ENCODE data around the gene ACSF3.
A peak's percentile ranks its signal among the peaks of the same experiment; 100 is the strongest.

Gene ACSF3

GRCh38 chr16:89190150-89190958 lies 96.7 kb downstream of the ACSF3 start:
- Histone ChIP-seq H3K36me3 (ENCODE audit: control insufficient read depth in 2 of 2, insufficient read depth in 1 of 2, low read length in 2 of 2) (no peaks in the 10 kb centered on the region), H3K4me3 (ENCODE audit: low read depth, low read length) (no peak overlapping the region), H3K4me1 (ENCODE audit: control insufficient read depth, insufficient read depth, low read length) (no peaks in the 10 kb centered on the region), H3K9me3 (ENCODE audit: control insufficient read depth, insufficient read depth, low read depth, low read length) (no peaks in the 10 kb centered on the region), H3K27ac (ENCODE audit: extremely low read depth, low read depth, low read length) (no peak overlapping the region)
- ChIA-PET POLR2A (interaction anchor here (0.9 kb wide), 1 partner anchor 18 kb away, joined by 3 read pairs; no protein-coding TSS in a partner anchor), CTCF (no interaction called here)
- TF ChIP-seq ZNF37A (tag by site-specific recombination; IDR thresholded peaks at IDR 0.05) (no peak), ZBTB7A (tag by site-specific recombination; IDR thresholded peaks at IDR 0.05; ENCODE audit: low read depth) (no peak)

- no peaks in the 10 kb centered on the region for H3K9me3 ChIP-seq (ENCODE audit: control insufficient read depth, insufficient read depth, low read depth, low read length)
These were observed 97.6 kb downstream of the ACSF3 start for GRCh38 chr16:89191033-89191900.

GRCh38 chr16:89191901-89192185 lies 98.2 kb downstream of the ACSF3 start:
- Histone ChIP-seq H3K4me1 (ENCODE audit: control insufficient read depth, insufficient read depth, low read length) (no peaks in the 10 kb centered on the region), H3K36me3 (ENCODE audit: control insufficient read depth in 2 of 2, insufficient read depth in 1 of 2, low read length in 2 of 2) (no peaks in the 10 kb centered on the region), H3K27ac (ENCODE audit: extremely low read depth, low read depth, low read length) (no peak overlapping the region), H3K9me3 (ENCODE audit: control insufficient read depth, insufficient read depth, low read depth, low read length) (no peaks in the 10 kb centered on the region), H3K4me3 (ENCODE audit: low read depth, low read length) (no peak overlapping the region)
- POLR2A ChIA-PET: no interaction called here
- CTCF ChIA-PET: interaction anchor here (1.3 kb wide), 1 partner anchor 24 kb away, joined by 8 read pairs; no protein-coding TSS in a partner anchor
- TF ChIP-seq ZNF292 (tag by site-specific recombination; IDR thresholded peaks at IDR 0.05; ENCODE audit: borderline replicate concordance, low read depth): no peak
- no peak for TF ChIP-seq ZNF16 (tag by site-specific recombination; IDR thresholded peaks at IDR 0.05; ENCODE audit: low read depth)
- no peak for TF ChIP-seq ZNF510 (tag by site-specific recombination; IDR thresholded peaks at IDR 0.05; ENCODE audit: insufficient replicate concordance)
- TF ChIP-seq SALL2 (tag by site-specific recombination; IDR thresholded peaks at IDR 0.05; ENCODE audit: borderline replicate concordance): no peak
- TF ChIP-seq ZNF664 (tag by site-specific recombination; IDR thresholded peaks at IDR 0.05): no peak
- TF ChIP-seq TRIM28 (IDR thresholded peaks at IDR 0.05; ENCODE audit: borderline replicate concordance, low read length): no peak
- no peak for TF ChIP-seq TSHZ1 (tag by site-specific recombination; IDR thresholded peaks at IDR 0.05; ENCODE audit: borderline replicate concordance)
- TF ChIP-seq ZNF404 (tag by site-specific recombination; IDR thresholded peaks at IDR 0.05): no peak
- TF ChIP-seq BCL6B (tag by site-specific recombination; IDR thresholded peaks at IDR 0.05): no peak
- TF ChIP-seq ZNF558 (tag by site-specific recombination; IDR thresholded peaks at IDR 0.05): no peak
- no peak for TF ChIP-seq ZNF174 (tag by site-specific recombination; IDR thresholded peaks at IDR 0.05)
- TF ChIP-seq KLF10 (tag by site-specific recombination; IDR thresholded peaks at IDR 0.05): no peak
- no peak for TF ChIP-seq BCL11A (tag by site-specific recombination; IDR thresholded peaks at IDR 0.05; ENCODE audit: low read depth)
- TF ChIP-seq ZBTB21 (tag by site-specific recombination; IDR thresholded peaks at IDR 0.05): no peak
- no peak for TF ChIP-seq KLF1 (tag by site-specific recombination; IDR thresholded peaks at IDR 0.05)
- no peak for TF ChIP-seq ZNF48 (tag by site-specific recombination; IDR thresholded peaks at IDR 0.05)
- TF ChIP-seq ZNF416 (tag by site-specific recombination; IDR thresholded peaks at IDR 0.05): no peak
- no peak for TF ChIP-seq ZNF37A (tag by site-specific recombination; IDR thresholded peaks at IDR 0.05)

More at GRCh38 chr16:89191033-89191900, 97.6 kb downstream of the ACSF3 start:
- no peaks in the 10 kb centered on the region for H3K36me3 ChIP-seq (ENCODE audit: control insufficient read depth in 2 of 2, insufficient read depth in 1 of 2, low read length in 2 of 2)
- H3K4me1 ChIP-seq (ENCODE audit: control insufficient read depth, insufficient read depth, low read length): no peaks in the 10 kb centered on the region
- no peak overlapping the region for H3K27ac ChIP-seq (ENCODE audit: extremely low read depth, low read depth, low read length)
- TF ChIP-seq SCRT1 (tag by site-specific recombination; IDR thresholded peaks at IDR 0.05; ENCODE audit: borderline replicate concordance) (no peak), WT1 (tag by site-specific recombination; IDR thresholded peaks at IDR 0.05) (no peak), ZSCAN4 (tag by site-specific recombination; IDR thresholded peaks at IDR 0.05) (peak; percentile 54; the same call in 1 of the 2 replicates), BCL11A (tag by site-specific recombination; IDR thresholded peaks at IDR 0.05; ENCODE audit: low read depth) (no peak), ZFP3 (tag by site-specific recombination; IDR thresholded peaks at IDR 0.05; ENCODE audit: low read depth) (no peak)
- no peak overlapping the region for H3K4me3 ChIP-seq (ENCODE audit: low read depth, low read length)
- ChIA-PET CTCF (interaction anchor here (1.3 kb wide), 1 partner anchor 24 kb away, joined by 8 read pairs; no protein-coding TSS in a partner anchor), POLR2A (interaction anchor here (0.9 kb wide), 1 partner anchor 17 kb away, joined by 3 read pairs; no protein-coding TSS in a partner anchor)
